Erythroblast (primary cell): ENCODE data around the gene ELOVL2.

ENCODE experiments used
- GATA1 ChIP-seq: IDR thresholded peaks from 2 replicates; pipeline ENCODE4 v1.6.1; 2011; ENCODE audit warnings: low read depth, mild to moderate bottlenecking, control low read depth, low read length, moderate library complexity
- POLR2A ChIP-seq: IDR thresholded peaks from 2 replicates; pipeline ENCODE4 v1.6.1; 2011; ENCODE audit warnings: mild to moderate bottlenecking, low read length

- no peak for TF ChIP-seq POLR2A
- TF ChIP-seq GATA1 = no peak
Observed at GRCh38 chr6:10954590-10955010, 89.5 kb downstream of the ELOVL2 start.
